ENCODE measurements around the gene ATG2A.

Gene ATG2A

DNA sequence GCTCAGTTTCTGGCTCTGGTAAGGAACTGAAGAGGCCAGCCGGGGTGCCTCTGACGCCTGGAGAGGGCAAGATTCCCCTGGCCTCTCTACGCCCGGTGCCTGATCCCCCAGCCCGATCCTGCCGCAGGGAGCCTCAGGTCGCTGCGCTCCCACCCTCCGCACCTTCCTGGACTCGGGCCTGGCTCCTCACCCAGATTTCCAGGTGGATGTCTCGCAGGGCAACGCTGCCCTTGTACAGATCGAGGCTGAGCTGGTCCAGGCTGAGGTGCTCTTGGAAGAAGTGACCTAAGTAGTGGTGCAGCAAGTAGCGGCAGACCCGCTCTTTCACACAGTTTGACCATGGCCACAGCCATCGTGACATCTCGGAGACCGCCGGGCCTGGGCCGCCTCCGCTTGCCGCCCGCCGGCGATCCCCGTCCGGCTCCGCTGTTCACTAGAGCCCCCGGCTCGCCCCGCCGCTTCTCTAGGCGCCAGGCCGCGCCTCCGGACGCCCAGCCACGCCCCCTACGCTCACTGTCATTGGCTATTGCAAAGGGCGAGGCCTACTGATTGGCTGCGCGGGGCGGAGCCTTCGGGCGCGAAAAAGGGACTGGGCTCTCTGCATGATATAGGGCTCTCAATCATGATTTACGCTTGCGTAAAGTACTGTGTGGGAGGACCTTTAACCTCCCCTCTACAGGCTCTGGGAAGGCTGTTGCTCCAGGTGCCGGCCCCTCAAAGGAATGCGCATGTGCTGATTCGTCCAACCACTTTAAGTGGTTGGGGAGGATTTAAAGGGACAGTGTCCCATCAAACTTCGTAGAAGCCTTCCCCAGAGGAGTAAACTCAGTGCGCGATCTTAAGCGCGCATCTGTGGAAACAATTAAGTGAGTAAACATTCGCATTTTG is at the start of gene ATG2A:
TSS of gene ATG2A (minus strand) at position 435 of the 888 bp plus-strand sequence. CDS start at position 361, 74 bp downstream.
- TF ChIP-seq, protein P1, sequence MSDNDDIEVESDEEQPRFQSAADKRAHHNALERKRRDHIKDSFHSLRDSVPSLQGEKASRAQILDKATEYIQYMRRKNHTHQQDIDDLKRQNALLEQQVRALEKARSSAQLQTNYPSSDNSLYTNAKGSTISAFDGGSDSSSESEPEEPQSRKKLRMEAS (IDR thresholded peaks at IDR 0.05; ENCODE audit: low read depth, low read length): peak; percentile 79
- peak; percentile 18; the same call in 1 of the 2 replicates for TF ChIP-seq MYC (IDR thresholded peaks at IDR 0.05; ENCODE audit: low read depth, low read length)
- TF ChIP-seq, protein P2, sequence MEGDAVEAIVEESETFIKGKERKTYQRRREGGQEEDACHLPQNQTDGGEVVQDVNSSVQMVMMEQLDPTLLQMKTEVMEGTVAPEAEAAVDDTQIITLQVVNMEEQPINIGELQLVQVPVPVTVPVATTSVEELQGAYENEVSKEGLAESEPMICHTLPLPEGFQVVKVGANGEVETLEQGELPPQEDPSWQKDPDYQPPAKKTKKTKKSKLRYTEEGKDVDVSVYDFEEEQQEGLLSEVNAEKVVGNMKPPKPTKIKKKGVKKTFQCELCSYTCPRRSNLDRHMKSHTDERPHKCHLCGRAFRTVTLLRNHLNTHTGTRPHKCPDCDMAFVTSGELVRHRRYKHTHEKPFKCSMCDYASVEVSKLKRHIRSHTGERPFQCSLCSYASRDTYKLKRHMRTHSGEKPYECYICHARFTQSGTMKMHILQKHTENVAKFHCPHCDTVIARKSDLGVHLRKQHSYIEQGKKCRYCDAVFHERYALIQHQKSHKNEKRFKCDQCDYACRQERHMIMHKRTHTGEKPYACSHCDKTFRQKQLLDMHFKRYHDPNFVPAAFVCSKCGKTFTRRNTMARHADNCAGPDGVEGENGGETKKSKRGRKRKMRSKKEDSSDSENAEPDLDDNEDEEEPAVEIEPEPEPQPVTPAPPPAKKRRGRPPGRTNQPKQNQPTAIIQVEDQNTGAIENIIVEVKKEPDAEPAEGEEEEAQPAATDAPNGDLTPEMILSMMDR (IDR thresholded peaks at IDR 0.05; ENCODE audit: low read depth, low read length): no peak
- peak; percentile 76 for TF ChIP-seq POLR2A (IDR thresholded peaks at IDR 0.05; ENCODE audit: extremely low read depth, insufficient read length)
- DNase-seq (ENCODE audit: low read depth): peak; percentile 100
- H3K4me3 ChIP-seq (ENCODE audit: low read depth, low read length): peak within 1 kb of the TSS; percentile 97

- H3K4me3 ChIP-seq (ENCODE audit: low read depth, low read length): no peak overlapping the region
- TF ChIP-seq, protein P1 (IDR thresholded peaks at IDR 0.05; ENCODE audit: low read depth, low read length): no peak
- TF ChIP-seq, protein P2 (IDR thresholded peaks at IDR 0.05; ENCODE audit: low read depth, low read length): no peak
- no peak for TF ChIP-seq MYC (IDR thresholded peaks at IDR 0.05; ENCODE audit: low read depth, low read length)
- no peak for TF ChIP-seq POLR2A (IDR thresholded peaks at IDR 0.05; ENCODE audit: extremely low read depth, insufficient read length)
- no peak for DNase-seq (ENCODE audit: low read depth)
Observed at GRCh38 chr11:64963072-64963631, 46.1 kb upstream of the ATG2A start.

GRCh38 chr11:64960719-64961118 is 43.7 kb upstream of the ATG2A start:
- TF ChIP-seq MYC (IDR thresholded peaks at IDR 0.05; ENCODE audit: low read depth, low read length) (no peak), POLR2A (IDR thresholded peaks at IDR 0.05; ENCODE audit: extremely low read depth, insufficient read length) (no peak)
- TF ChIP-seq, protein P2 (IDR thresholded peaks at IDR 0.05; ENCODE audit: low read depth, low read length): no peak
- TF ChIP-seq, protein P1 (IDR thresholded peaks at IDR 0.05; ENCODE audit: low read depth, low read length): no peak
- no peak for DNase-seq (ENCODE audit: low read depth)
- no peak overlapping the region for H3K4me3 ChIP-seq (ENCODE audit: low read depth, low read length)

- no peak overlapping the region for H3K4me3 ChIP-seq (ENCODE audit: low read depth, low read length)
- TF ChIP-seq, protein P1 (IDR thresholded peaks at IDR 0.05; ENCODE audit: low read depth, low read length): no peak
- TF ChIP-seq MYC (IDR thresholded peaks at IDR 0.05; ENCODE audit: low read depth, low read length) (no peak), POLR2A (IDR thresholded peaks at IDR 0.05; ENCODE audit: extremely low read depth, insufficient read length) (no peak)
- TF ChIP-seq, protein P2 (IDR thresholded peaks at IDR 0.05; ENCODE audit: low read depth, low read length): no peak
- DNase-seq (ENCODE audit: low read depth): no peak
Observed at GRCh38 chr11:64959498-64959897, 42.5 kb upstream of the ATG2A start.

DNA sequence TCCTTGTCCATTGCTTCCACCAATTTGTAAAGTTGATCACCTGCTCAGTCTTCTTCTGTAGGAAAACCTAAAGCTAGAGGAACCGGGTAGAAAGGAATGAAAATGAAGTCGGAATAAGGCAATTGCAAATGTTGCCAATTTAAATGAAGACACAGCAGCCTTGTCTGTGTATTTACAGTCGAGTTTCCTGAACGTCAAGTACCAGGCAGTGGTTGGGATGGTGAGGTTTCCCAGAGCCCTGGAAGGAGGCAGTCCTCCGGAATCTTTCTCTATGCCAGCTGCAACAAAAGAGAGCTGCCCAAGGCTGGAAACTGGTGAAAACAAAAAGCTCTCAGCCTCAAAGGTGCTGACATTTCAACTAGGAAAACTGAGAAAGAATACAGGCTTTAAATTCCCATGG is 37.2 kb upstream of the ATG2A start:
- DNase-seq (ENCODE audit: low read depth): no peak
- no peak overlapping the region for H3K4me3 ChIP-seq (ENCODE audit: low read depth, low read length)
- TF ChIP-seq MYC (IDR thresholded peaks at IDR 0.05; ENCODE audit: low read depth, low read length) (no peak), POLR2A (IDR thresholded peaks at IDR 0.05; ENCODE audit: extremely low read depth, insufficient read length) (no peak)
- TF ChIP-seq, protein P2 (IDR thresholded peaks at IDR 0.05; ENCODE audit: low read depth, low read length): no peak
- TF ChIP-seq, protein P1 (IDR thresholded peaks at IDR 0.05; ENCODE audit: low read depth, low read length): no peak
